ENCODE data around the gene SH2D3A.
A peak's percentile ranks its signal among the peaks of the same experiment; 100 is the strongest.

The SH2D3A gene

DNA sequence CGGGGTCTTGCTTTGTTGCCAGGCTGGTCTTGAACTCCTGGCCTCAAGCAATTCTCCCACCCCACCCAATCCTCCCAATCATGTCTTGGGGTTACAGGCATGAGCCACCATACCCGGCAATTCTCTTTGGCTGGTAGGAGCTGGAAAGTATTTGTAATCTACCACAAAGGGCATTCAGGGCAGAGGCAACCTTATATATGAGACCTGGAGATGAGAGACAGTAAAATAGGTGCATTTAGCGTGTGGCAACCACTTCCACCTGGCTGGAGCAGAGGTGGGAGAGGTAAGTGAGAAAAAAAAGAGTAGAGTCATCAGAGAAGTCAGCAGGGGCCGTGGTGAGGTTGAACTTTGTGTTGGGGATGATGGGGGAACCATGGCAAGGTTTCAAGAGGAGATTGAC, 42.0 kb upstream of the SH2D3A start (continued):
- TF ChIP-seq ZNF324 (tag by site-specific recombination; IDR thresholded peaks at IDR 0.05) (no peak), ZBTB48 (tag by site-specific recombination; IDR thresholded peaks at IDR 0.05) (no peak), ZNF596 (tag by site-specific recombination; IDR thresholded peaks at IDR 0.05) (no peak), SP2 (tag by site-specific recombination; IDR thresholded peaks at IDR 0.05) (no peak), ZNF660 (tag by site-specific recombination; IDR thresholded peaks at IDR 0.05) (no peak), ZNF544 (tag by site-specific recombination; IDR thresholded peaks at IDR 0.05) (no peak), ZNF394 (tag by site-specific recombination; IDR thresholded peaks at IDR 0.05; ENCODE audit: borderline replicate concordance) (no peak), ZNF549 (tag by site-specific recombination; IDR thresholded peaks at IDR 0.05) (no peak), RBAK (tag by site-specific recombination; IDR thresholded peaks at IDR 0.05) (no peak), IKZF3 (tag by site-specific recombination; IDR thresholded peaks at IDR 0.05) (no peak)

DNA sequence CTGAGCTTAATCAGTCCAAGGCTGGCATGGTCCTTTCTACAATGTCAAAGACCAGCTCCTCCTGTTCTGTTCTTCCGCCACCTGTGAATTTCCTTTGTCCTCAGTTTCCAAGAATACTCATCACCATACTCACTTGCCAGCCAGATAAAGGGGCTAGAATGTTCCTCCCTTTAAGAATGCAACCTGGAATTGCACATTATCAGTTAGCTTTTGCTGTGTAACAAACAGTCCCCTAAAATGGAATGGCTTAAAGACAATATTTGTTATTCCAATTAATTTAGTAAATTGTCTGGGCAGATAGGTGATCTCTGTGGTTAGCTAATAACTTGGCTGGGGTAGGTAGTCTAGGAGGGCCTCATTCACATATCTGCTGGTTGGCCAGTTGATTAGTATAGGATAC, 41.3 kb upstream of the SH2D3A start:
- ChIA-PET CTCF (interaction anchor here (0.5 kb wide), 1 partner anchor 541 kb away, joined by 4 read pairs; no protein-coding TSS in a partner anchor), POLR2A (interaction anchor here (0.5 kb wide), 1 partner anchor 308 kb away, joined by 4 read pairs; no protein-coding TSS in a partner anchor)
- TF ChIP-seq RBAK (tag by site-specific recombination; IDR thresholded peaks at IDR 0.05) (peak; percentile 68; the same call in 1 of the 2 replicates), ZNF521 (tag by site-specific recombination; IDR thresholded peaks at IDR 0.05) (no peak)
- TF ChIP-seq, protein P1, sequence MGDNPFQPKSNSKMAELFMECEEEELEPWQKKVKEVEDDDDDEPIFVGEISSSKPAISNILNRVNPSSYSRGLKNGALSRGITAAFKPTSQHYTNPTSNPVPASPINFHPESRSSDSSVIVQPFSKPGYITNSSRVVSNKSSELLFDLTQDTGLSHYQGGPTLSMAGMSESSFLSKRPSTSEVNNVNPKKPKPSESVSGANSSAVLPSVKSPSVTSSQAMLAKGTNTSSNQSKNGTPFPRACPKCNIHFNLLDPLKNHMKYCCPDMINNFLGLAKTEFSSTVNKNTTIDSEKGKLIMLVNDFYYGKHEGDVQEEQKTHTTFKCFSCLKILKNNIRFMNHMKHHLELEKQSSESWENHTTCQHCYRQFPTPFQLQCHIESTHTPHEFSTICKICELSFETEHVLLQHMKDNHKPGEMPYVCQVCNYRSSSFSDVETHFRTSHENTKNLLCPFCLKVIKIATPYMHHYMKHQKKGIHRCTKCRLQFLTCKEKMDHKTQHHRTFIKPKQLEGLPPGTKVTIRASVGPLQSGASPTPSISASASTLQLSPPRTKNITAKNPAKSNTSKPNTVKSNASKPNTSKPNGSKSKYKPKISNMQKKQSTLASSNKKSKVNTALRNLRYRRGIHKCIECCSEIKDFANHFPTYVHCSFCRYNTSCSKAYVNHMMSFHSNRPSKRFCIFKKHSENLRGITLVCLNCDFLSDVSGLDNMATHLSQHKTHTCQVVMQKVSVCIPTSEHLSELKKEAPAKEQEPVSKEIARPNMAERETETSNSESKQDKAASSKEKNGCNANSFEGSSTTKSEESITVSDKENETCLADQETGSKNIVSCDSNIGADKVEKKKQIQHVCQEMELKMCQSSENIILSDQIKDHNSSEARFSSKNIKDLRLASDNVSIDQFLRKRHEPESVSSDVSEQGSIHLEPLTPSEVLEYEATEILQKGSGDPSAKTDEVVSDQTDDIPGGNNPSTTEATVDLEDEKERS (tag by site-specific recombination; IDR thresholded peaks at IDR 0.05): 0 out of 2 replicates have a peak, but pooled peaks have one; percentile 29
- H3K9me3 ChIP-seq (ENCODE audit: control insufficient read depth, insufficient read depth, low read depth, low read length): no peaks in the 10 kb centered on the region
- H3K4me1 ChIP-seq (ENCODE audit: control insufficient read depth, insufficient read depth, low read length): no peaks in the 10 kb centered on the region
- no peak overlapping the region for H3K27ac ChIP-seq (ENCODE audit: extremely low read depth, low read depth, low read length)
- H3K4me3 ChIP-seq (ENCODE audit: low read depth, low read length): no peak overlapping the region
- no peaks in the 10 kb centered on the region for H3K36me3 ChIP-seq (ENCODE audit: control insufficient read depth in 2 of 2, insufficient read depth in 1 of 2, low read length in 2 of 2)

DNA sequence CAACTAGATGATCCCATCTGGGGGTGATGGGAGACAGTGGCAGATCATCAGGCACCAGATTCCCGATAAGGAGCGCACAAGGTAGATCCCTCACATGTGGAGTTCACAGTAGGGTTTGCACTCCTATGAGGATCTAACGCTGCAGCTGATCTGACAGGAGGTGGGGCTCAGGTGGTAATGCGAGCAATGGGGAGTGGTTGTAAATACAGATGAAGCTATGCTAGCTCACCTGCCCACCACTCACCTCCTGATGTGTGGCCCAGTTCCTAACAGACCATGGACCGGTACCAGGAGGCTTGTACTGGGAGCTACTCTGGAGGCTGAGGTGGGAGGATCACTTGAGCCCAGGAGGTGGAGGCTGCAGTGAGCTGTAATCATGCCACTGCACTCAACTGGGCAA, 40.1 kb upstream of the SH2D3A start:
- POLR2A ChIA-PET: interaction anchor here (0.6 kb wide), 1 partner anchor 546 kb away, joined by 3 read pairs; no protein-coding TSS in a partner anchor
- H3K27ac ChIP-seq (ENCODE audit: extremely low read depth, low read depth, low read length): no peak overlapping the region
- CTCF ChIA-PET: interaction anchor here (0.7 kb wide), 1 partner anchor 207 kb away, joined by 3 read pairs; no protein-coding TSS in a partner anchor
- peak; percentile 97 for TF ChIP-seq ZNF610 (tag by site-specific recombination; IDR thresholded peaks at IDR 0.05; ENCODE audit: borderline replicate concordance)
- TF ChIP-seq, protein P2, sequence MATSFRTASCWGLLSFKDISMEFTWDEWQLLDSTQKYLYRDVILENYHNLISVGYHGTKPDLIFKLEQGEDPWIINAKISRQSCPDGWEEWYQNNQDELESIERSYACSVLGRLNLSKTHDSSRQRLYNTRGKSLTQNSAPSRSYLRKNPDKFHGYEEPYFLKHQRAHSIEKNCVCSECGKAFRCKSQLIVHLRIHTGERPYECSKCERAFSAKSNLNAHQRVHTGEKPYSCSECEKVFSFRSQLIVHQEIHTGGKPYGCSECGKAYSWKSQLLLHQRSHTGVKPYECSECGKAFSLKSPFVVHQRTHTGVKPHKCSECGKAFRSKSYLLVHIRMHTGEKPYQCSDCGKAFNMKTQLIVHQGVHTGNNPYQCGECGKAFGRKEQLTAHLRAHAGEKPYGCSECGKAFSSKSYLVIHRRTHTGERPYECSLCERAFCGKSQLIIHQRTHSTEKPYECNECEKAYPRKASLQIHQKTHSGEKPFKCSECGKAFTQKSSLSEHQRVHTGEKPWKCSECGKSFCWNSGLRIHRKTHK (tag by site-specific recombination; IDR thresholded peaks at IDR 0.05): no peak
- no peak for TF ChIP-seq ZNF558 (tag by site-specific recombination; IDR thresholded peaks at IDR 0.05)
- no peaks in the 10 kb centered on the region for H3K4me1 ChIP-seq (ENCODE audit: control insufficient read depth, insufficient read depth, low read length)
- no peaks in the 10 kb centered on the region for H3K36me3 ChIP-seq (ENCODE audit: control insufficient read depth in 2 of 2, insufficient read depth in 1 of 2, low read length in 2 of 2)
- H3K9me3 ChIP-seq (ENCODE audit: control insufficient read depth, insufficient read depth, low read depth, low read length): no peaks in the 10 kb centered on the region
- no peak overlapping the region for H3K4me3 ChIP-seq (ENCODE audit: low read depth, low read length)

DNA sequence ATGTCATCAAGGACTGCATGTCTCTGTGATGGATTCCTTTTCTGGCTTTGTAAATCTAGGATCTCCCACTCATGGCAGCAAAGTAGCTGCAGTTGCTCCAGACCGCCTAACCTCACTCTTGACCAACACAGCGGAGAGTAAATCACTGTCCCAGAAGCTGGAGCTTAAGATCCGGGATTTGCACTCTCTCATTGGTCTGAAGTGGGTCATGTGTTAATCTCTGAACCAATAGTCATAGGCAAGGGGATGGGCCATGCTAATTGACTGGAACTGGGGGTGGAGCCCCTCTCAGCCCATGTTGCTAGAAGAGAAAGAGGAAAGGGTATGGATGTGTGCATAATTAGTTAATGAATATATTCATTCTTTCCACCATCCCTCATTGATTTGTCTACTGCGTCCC, 39.3 kb upstream of the SH2D3A start:
- CTCF ChIA-PET: interaction anchor here (0.6 kb wide), 1 partner anchor 56 kb away, joined by 3 read pairs; no protein-coding TSS in a partner anchor
- Histone ChIP-seq H3K4me3 (ENCODE audit: low read depth, low read length) (no peak overlapping the region), H3K4me1 (ENCODE audit: control insufficient read depth, insufficient read depth, low read length) (no peaks in the 10 kb centered on the region), H3K36me3 (ENCODE audit: control insufficient read depth in 2 of 2, insufficient read depth in 1 of 2, low read length in 2 of 2) (no peaks in the 10 kb centered on the region), H3K9me3 (ENCODE audit: control insufficient read depth, insufficient read depth, low read depth, low read length) (no peaks in the 10 kb centered on the region), H3K27ac (ENCODE audit: extremely low read depth, low read depth, low read length) (no peak overlapping the region)
- POLR2A ChIA-PET: interaction anchor here (0.6 kb wide), 1 partner anchor 545 kb away, joined by 3 read pairs; no protein-coding TSS in a partner anchor
- no peak for TF ChIP-seq ZNF521 (tag by site-specific recombination; IDR thresholded peaks at IDR 0.05)
- TF ChIP-seq ZNF830 (tag by site-specific recombination; IDR thresholded peaks at IDR 0.05; ENCODE audit: low read depth): no peak
- TF ChIP-seq BCL11A (tag by site-specific recombination; IDR thresholded peaks at IDR 0.05; ENCODE audit: low read depth): no peak
- TF ChIP-seq ZNF530 (tag by site-specific recombination; IDR thresholded peaks at IDR 0.05; ENCODE audit: low read depth): no peak
- TF ChIP-seq ZBTB8A (tag by site-specific recombination; IDR thresholded peaks at IDR 0.05): no peak
- no peak for TF ChIP-seq GLI4 (tag by site-specific recombination; IDR thresholded peaks at IDR 0.05)
- TF ChIP-seq SP2 (tag by site-specific recombination; IDR thresholded peaks at IDR 0.05): no peak
- TF ChIP-seq HOXC10 (CRISPR knock-in tag; IDR thresholded peaks at IDR 0.05): no peak
- no peak for TF ChIP-seq YY1 (tag by site-specific recombination; IDR thresholded peaks at IDR 0.05)
- TF ChIP-seq, protein P3, sequence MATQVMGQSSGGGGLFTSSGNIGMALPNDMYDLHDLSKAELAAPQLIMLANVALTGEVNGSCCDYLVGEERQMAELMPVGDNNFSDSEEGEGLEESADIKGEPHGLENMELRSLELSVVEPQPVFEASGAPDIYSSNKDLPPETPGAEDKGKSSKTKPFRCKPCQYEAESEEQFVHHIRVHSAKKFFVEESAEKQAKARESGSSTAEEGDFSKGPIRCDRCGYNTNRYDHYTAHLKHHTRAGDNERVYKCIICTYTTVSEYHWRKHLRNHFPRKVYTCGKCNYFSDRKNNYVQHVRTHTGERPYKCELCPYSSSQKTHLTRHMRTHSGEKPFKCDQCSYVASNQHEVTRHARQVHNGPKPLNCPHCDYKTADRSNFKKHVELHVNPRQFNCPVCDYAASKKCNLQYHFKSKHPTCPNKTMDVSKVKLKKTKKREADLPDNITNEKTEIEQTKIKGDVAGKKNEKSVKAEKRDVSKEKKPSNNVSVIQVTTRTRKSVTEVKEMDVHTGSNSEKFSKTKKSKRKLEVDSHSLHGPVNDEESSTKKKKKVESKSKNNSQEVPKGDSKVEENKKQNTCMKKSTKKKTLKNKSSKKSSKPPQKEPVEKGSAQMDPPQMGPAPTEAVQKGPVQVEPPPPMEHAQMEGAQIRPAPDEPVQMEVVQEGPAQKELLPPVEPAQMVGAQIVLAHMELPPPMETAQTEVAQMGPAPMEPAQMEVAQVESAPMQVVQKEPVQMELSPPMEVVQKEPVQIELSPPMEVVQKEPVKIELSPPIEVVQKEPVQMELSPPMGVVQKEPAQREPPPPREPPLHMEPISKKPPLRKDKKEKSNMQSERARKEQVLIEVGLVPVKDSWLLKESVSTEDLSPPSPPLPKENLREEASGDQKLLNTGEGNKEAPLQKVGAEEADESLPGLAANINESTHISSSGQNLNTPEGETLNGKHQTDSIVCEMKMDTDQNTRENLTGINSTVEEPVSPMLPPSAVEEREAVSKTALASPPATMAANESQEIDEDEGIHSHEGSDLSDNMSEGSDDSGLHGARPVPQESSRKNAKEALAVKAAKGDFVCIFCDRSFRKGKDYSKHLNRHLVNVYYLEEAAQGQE (tag by site-specific recombination; IDR thresholded peaks at IDR 0.05): no peak

All from HEK293 (cell line).